KMS-11 (cell line): ENCODE measurements around the gene SP100.
A peak's percentile ranks its signal among the peaks of the same experiment; 100 is the strongest.

ENCODE experiments used
- H2AFZ ChIP-seq: fragments of 200-600 bp; sonication (generic); 2 replicates; pipeline ENCODE4 v1.6.1; 2016; ENCODE audit warnings: antibody characterized with exemption, mixed run types, low read depth
- H3K27ac ChIP-seq: fragments of 200-600 bp; sonication (generic); 2 replicates; pipeline ENCODE4 v1.6.1; 2016; ENCODE audit warnings: mild to moderate bottlenecking, mixed run types
- H3K27me3 ChIP-seq: fragments of 200-600 bp; sonication (generic); 2 replicates; pipeline ENCODE4 v1.6.1; 2017; ENCODE audit warnings: mild to moderate bottlenecking, low read depth, mixed run types, moderate library complexity; ENCODE audit not compliant: insufficient read depth
- H3K36me3 ChIP-seq: fragments of 200-600 bp; sonication (generic); 2 replicates; pipeline ENCODE4 v1.6.1; 2017; ENCODE audit warnings: mild to moderate bottlenecking, mixed run types; ENCODE audit not compliant: insufficient read depth
- H3K4me1 ChIP-seq: fragments of 200-600 bp; sonication (generic); 2 replicates; pipeline ENCODE4 v1.6.1; 2016; ENCODE audit warnings: mild to moderate bottlenecking, low read depth, mixed run types; ENCODE audit not compliant: poor library complexity, severe bottlenecking
- H3K4me2 ChIP-seq: fragments of 200-600 bp; sonication (generic); 2 replicates; pipeline ENCODE4 v1.7.0; 2016; ENCODE audit warnings: mild to moderate bottlenecking, mixed run types
- H3K4me3 ChIP-seq: fragments of 200-600 bp; sonication (generic); IDR thresholded peaks from 2 replicates; pipeline ENCODE4 v1.6.1; 2017; ENCODE audit warnings: low read depth, low read length, mixed read lengths; ENCODE audit not compliant: insufficient read depth
- H3K79me2 ChIP-seq: fragments of 200-600 bp; sonication (generic); 2 replicates; pipeline ENCODE4 v1.6.1; 2016; ENCODE audit warnings: low read depth, mixed run types; ENCODE audit not compliant: insufficient read depth
- H3K9ac ChIP-seq: fragments of 200-600 bp; sonication (generic); 2 replicates; pipeline ENCODE4 v1.6.1; 2016; ENCODE audit warnings: mild to moderate bottlenecking, mixed run types
- H4K20me1 ChIP-seq: fragments of 200-600 bp; sonication (generic); 2 replicates; pipeline ENCODE4 v1.6.1; 2016; ENCODE audit warnings: mild to moderate bottlenecking, mixed run types; ENCODE audit not compliant: insufficient read depth
- CTCF ChIP-seq: fragments of 200-600 bp; sonication (generic); conservative IDR thresholded peaks from 2 replicates; pipeline ENCODE4 v1.6.1; 2017; ENCODE audit warnings: low read depth, mild to moderate bottlenecking, antibody characterized with exemption, low read length, moderate library complexity, mixed read lengths

Gene SP100

GRCh38 chr2:230439590-230439989 lies 23.6 kb downstream of the SP100 start:
- H4K20me1 ChIP-seq, result no peaks in the 10 kb centered on the region
- H3K27me3 ChIP-seq, result no peaks in the 10 kb centered on the region
- no peak overlapping the region for H3K4me3 ChIP-seq
- no peak overlapping the region for H2AFZ ChIP-seq
- peaks cover 55% of the 10 kb centered on the region for H3K4me1 ChIP-seq
- no peak for TF ChIP-seq CTCF
- no peak overlapping the region for H3K4me2 ChIP-seq
- H3K9ac ChIP-seq, result no peak overlapping the region
- no peak overlapping the region for H3K27ac ChIP-seq
- H3K79me2 ChIP-seq, result peaks cover 3% of the 10 kb centered on the region
- no peaks in the 10 kb centered on the region for H3K36me3 ChIP-seq

GRCh38 chr2:230441227-230441897 lies 25.4 kb downstream of the SP100 start:
- Histone ChIP-seq H3K36me3 (no peaks in the 10 kb centered on the region), H3K4me2 (peak overlapping the region; percentile 74), H3K27ac (peak overlapping the region; percentile 59)

GRCh38 chr2:230443541-230443940 lies 27.5 kb downstream of the SP100 start:
- Histone ChIP-seq H3K27me3 (no peaks in the 10 kb centered on the region), H3K79me2 (peaks cover 3% of the 10 kb centered on the region), H3K4me3 (no peak overlapping the region), H3K4me1 (peaks cover 95% of the 10 kb centered on the region), H3K9ac (no peak overlapping the region), H2AFZ (no peak overlapping the region), H3K27ac (no peak overlapping the region), H3K4me2 (no peak overlapping the region; the same call in 1 of the 2 replicates), H4K20me1 (no peaks in the 10 kb centered on the region), H3K36me3 (no peaks in the 10 kb centered on the region)
- TF ChIP-seq CTCF, result no peak

More at GRCh38 chr2:230441227-230441897, 25.4 kb downstream of the SP100 start:
- Histone ChIP-seq H4K20me1 (no peaks in the 10 kb centered on the region), H3K79me2 (peaks cover 3% of the 10 kb centered on the region), H3K27me3 (no peaks in the 10 kb centered on the region), H2AFZ (no peak overlapping the region), H3K4me1 (peaks cover 73% of the 10 kb centered on the region), H3K4me3 (peak overlapping the region; percentile 46), H3K9ac (0 out of 2 replicates have a peak overlapping the region, but pooled peaks have one; percentile 10)
- no peak for TF ChIP-seq CTCF

- no peaks in the 10 kb centered on the region for H3K36me3 ChIP-seq
- peaks cover 3% of the 10 kb centered on the region; the same call in 1 of the 2 replicates for H3K79me2 ChIP-seq
- TF ChIP-seq CTCF, result no peak
- H2AFZ ChIP-seq, result no peak overlapping the region
- H3K27ac ChIP-seq, result no peak overlapping the region; the same call in 1 of the 2 replicates
- H3K27me3 ChIP-seq, result no peaks in the 10 kb centered on the region
- peaks cover 100% of the 10 kb centered on the region for H3K4me1 ChIP-seq
- peak overlapping the region; percentile 27; the same call in 1 of the 2 replicates for H3K4me2 ChIP-seq
- H3K9ac ChIP-seq, result no peak overlapping the region
- no peak overlapping the region for H3K4me3 ChIP-seq
- no peaks in the 10 kb centered on the region for H4K20me1 ChIP-seq
Observed at GRCh38 chr2:230444832-230445231, 28.8 kb downstream of the SP100 start.
